IPS-20b (cell line): ENCODE measurements around the gene RMND1.
A peak's percentile ranks its signal among the peaks of the same experiment; 100 is the strongest.

Source experiments
- H3K27ac ChIP-seq: one replicate; pipeline ENCODE4 v1.5.1; 2013; ENCODE audit warnings: low read length
- H3K27me3 ChIP-seq: 2 replicates; pipeline ENCODE4 v1.6.1; 2013; ENCODE audit warnings: mild to moderate bottlenecking, low read length, inconsistent platforms; ENCODE audit not compliant: insufficient read depth
- H3K36me3 ChIP-seq: 2 replicates; pipeline ENCODE4 v1.6.1; 2013; ENCODE audit warnings: low read depth, mild to moderate bottlenecking, inconsistent platforms, low read length, moderate library complexity; ENCODE audit not compliant: insufficient read depth
- H3K4me1 ChIP-seq: 2 replicates; pipeline ENCODE4 v1.6.1; 2013; ENCODE audit warnings: mild to moderate bottlenecking, control low read depth, inconsistent platforms, low read length, moderate library complexity; ENCODE audit not compliant: insufficient read depth
- H3K4me3 ChIP-seq: 2 replicates; pipeline ENCODE4 v1.5.1; 2013; ENCODE audit warnings: mild to moderate bottlenecking, low read length, inconsistent platforms
- H3K9ac ChIP-seq: 2 replicates; pipeline ENCODE4 v1.6.1; 2013; ENCODE audit warnings: low read depth, mild to moderate bottlenecking, inconsistent platforms, low read length, moderate library complexity
- H3K9me3 ChIP-seq: 2 replicates; pipeline ENCODE4 v1.6.1; 2013; ENCODE audit warnings: mild to moderate bottlenecking, low read depth, low read length, inconsistent platforms; ENCODE audit not compliant: insufficient read depth

The RMND1 gene, protein sequence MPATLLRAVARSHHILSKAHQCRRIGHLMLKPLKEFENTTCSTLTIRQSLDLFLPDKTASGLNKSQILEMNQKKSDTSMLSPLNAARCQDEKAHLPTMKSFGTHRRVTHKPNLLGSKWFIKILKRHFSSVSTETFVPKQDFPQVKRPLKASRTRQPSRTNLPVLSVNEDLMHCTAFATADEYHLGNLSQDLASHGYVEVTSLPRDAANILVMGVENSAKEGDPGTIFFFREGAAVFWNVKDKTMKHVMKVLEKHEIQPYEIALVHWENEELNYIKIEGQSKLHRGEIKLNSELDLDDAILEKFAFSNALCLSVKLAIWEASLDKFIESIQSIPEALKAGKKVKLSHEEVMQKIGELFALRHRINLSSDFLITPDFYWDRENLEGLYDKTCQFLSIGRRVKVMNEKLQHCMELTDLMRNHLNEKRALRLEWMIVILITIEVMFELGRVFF

GRCh38 chr6:151451950-151452749 lies at the start of gene RMND1:
RMND1 (minus strand) TSS chr6:151452126; CDS start chr6:151445811, 6,315 bp downstream.
- peak within 1 kb of the TSS; percentile 39 for H3K27ac ChIP-seq
- no peaks in the 10 kb centered on the region for H3K27me3 ChIP-seq
- H3K36me3 ChIP-seq, result peaks cover 13% of the 10 kb centered on the region
- H3K9ac ChIP-seq, result peak within 1 kb of the TSS; percentile 98
- no peaks in the 10 kb centered on the region for H3K9me3 ChIP-seq
- H3K4me1 ChIP-seq, result peaks cover 18% of the 10 kb centered on the region
- peak within 1 kb of the TSS; percentile 98 for H3K4me3 ChIP-seq

GRCh38 chr6:151499551-151499950 lies 47.6 kb upstream of the RMND1 start:
- H3K27me3 ChIP-seq, result peaks cover 21% of the 10 kb centered on the region
- no peak overlapping the region for H3K4me3 ChIP-seq
- H3K9me3 ChIP-seq, result no peaks in the 10 kb centered on the region
- H3K36me3 ChIP-seq, result no peaks in the 10 kb centered on the region
- H3K4me1 ChIP-seq, result peaks cover 11% of the 10 kb centered on the region; the same call in 1 of the 2 replicates
- no peak overlapping the region for H3K27ac ChIP-seq
- no peak overlapping the region for H3K9ac ChIP-seq

- Histone ChIP-seq H3K4me3 (no peak overlapping the region), H3K36me3 (no peaks in the 10 kb centered on the region), H3K9me3 (no peaks in the 10 kb centered on the region), H3K27ac (no peak overlapping the region), H3K4me1 (peaks cover 11% of the 10 kb centered on the region; the same call in 1 of the 2 replicates), H3K27me3 (peaks cover 33% of the 10 kb centered on the region), H3K9ac (no peak overlapping the region)
Observed at GRCh38 chr6:151498327-151498726, 46.4 kb upstream of the RMND1 start.

- no peak overlapping the region for H3K9ac ChIP-seq
- H3K4me1 ChIP-seq, result peaks cover 11% of the 10 kb centered on the region; the same call in 1 of the 2 replicates
- no peak overlapping the region for H3K4me3 ChIP-seq
- no peak overlapping the region for H3K27ac ChIP-seq
- no peaks in the 10 kb centered on the region for H3K36me3 ChIP-seq
- peaks cover 37% of the 10 kb centered on the region for H3K27me3 ChIP-seq
- no peaks in the 10 kb centered on the region for H3K9me3 ChIP-seq
Observed at GRCh38 chr6:151497905-151498304, 46.0 kb upstream of the RMND1 start.

- H3K27ac ChIP-seq, result no peak overlapping the region
- no peak overlapping the region for H3K4me3 ChIP-seq
- H3K27me3 ChIP-seq, result peaks cover 48% of the 10 kb centered on the region
- H3K9me3 ChIP-seq, result no peaks in the 10 kb centered on the region
- H3K9ac ChIP-seq, result no peak overlapping the region
- no peaks in the 10 kb centered on the region for H3K36me3 ChIP-seq
- peaks cover 6% of the 10 kb centered on the region; the same call in 1 of the 2 replicates for H3K4me1 ChIP-seq
Observed at GRCh38 chr6:151495380-151495779, 43.5 kb upstream of the RMND1 start.

- Histone ChIP-seq H3K4me1 (peaks cover 6% of the 10 kb centered on the region; the same call in 1 of the 2 replicates), H3K9me3 (no peaks in the 10 kb centered on the region), H3K9ac (no peak overlapping the region; the same call in 1 of the 2 replicates), H3K27ac (no peak overlapping the region), H3K36me3 (no peaks in the 10 kb centered on the region), H3K27me3 (peaks cover 48% of the 10 kb centered on the region), H3K4me3 (peak overlapping the region; percentile 83)
Observed at GRCh38 chr6:151494936-151495320, 43.0 kb upstream of the RMND1 start.

GRCh38 chr6:151494235-151494935 lies 42.5 kb upstream of the RMND1 start:
- Histone ChIP-seq H3K4me1 (peaks cover 6% of the 10 kb centered on the region; the same call in 1 of the 2 replicates), H3K27me3 (peaks cover 48% of the 10 kb centered on the region), H3K9ac (peak overlapping the region; percentile 50; the same call in 1 of the 2 replicates), H3K36me3 (no peaks in the 10 kb centered on the region), H3K4me3 (peak overlapping the region; percentile 83), H3K27ac (no peak overlapping the region), H3K9me3 (no peaks in the 10 kb centered on the region)

DNA sequence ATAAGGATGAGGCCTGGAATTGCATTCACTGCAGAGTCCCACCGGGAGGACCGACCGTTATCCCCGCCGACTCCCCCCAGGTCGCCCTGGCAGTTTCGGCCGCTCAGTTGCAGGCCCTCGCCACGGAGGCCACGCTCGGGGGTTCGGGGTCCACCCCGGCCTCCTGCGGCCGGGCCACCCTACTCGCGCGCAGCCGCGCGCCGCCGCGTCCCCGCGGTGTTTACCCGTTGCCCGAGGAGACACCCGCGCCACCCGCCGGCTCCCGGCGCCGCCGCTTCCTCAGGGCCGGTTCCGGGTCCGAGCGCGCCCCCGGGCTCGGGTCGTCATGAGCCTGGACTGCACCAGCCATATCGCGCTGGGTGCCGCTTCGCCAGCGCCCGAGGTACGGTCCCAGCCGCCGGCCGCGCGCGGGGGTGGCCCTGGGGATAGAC lies 41.9 kb upstream of the RMND1 start, which contains the start of gene CCDC170:
Gene CCDC170, plus strand, starts transcription at position 214 of the 431 bp plus-strand sequence. Its CDS starts 112 bp downstream, at position 326.
- Histone ChIP-seq H3K27me3 (peaks cover 48% of the 10 kb centered on the region), H3K4me3 (peak within 1 kb of the TSS; percentile 83), H3K9ac (peak within 1 kb of the TSS; percentile 50; the same call in 1 of the 2 replicates), H3K4me1 (peaks cover 6% of the 10 kb centered on the region; the same call in 1 of the 2 replicates), H3K36me3 (no peaks in the 10 kb centered on the region), H3K27ac (no peak within 1 kb of the TSS), H3K9me3 (no peaks in the 10 kb centered on the region)

DNA sequence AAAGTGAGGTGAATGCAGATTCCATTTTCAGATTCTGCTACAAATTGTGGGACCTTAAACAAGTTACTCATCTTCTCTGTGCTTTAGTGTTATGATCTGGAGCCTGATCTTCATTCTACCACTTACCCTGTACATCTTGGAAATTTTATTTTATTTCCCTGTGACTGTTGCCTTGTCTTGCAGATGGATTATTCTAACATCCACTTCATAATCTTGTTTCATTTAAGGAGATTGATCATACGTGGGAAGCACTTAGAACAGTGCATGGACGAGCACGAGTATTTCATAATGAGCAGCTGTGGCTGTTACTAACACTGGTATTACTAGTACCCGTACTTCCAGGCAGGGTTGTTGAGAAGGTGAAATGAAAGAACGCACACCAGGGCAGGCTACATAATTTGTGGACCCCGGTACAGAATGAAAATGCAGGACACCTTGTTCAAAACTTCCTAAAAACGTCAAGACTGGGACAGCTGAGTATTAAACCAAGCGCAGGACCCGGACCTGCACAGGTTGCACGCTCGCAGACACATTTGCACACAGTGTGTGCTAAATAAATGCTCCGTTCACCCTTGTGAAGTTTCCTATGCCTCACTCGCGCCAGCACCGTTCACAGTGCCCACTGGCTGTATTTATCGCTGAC lies 41.4 kb upstream of the RMND1 start:
- Histone ChIP-seq H3K9me3 (no peaks in the 10 kb centered on the region), H3K4me3 (peak overlapping the region; percentile 83), H3K9ac (peak overlapping the region; percentile 50; the same call in 1 of the 2 replicates), H3K27me3 (peaks cover 48% of the 10 kb centered on the region), H3K27ac (no peak overlapping the region), H3K4me1 (peaks cover 5% of the 10 kb centered on the region; the same call in 1 of the 2 replicates), H3K36me3 (no peaks in the 10 kb centered on the region)

- H3K27ac ChIP-seq, result no peak overlapping the region
- H3K9me3 ChIP-seq, result no peaks in the 10 kb centered on the region
- no peak overlapping the region for H3K4me3 ChIP-seq
- no peaks in the 10 kb centered on the region for H3K36me3 ChIP-seq
- peaks cover 42% of the 10 kb centered on the region for H3K27me3 ChIP-seq
- no peak overlapping the region for H3K9ac ChIP-seq
- no peaks in the 10 kb centered on the region for H3K4me1 ChIP-seq
Observed at GRCh38 chr6:151490996-151491395, 39.1 kb upstream of the RMND1 start.
